Parathyroid adenoma (tissue), 2 donors: Measurements from ENCODE around the gene IDH3A.
"Not testable (repeated sequence)": the region's sequence is repeated elsewhere in the genome, so short reads cannot be mapped to it uniquely, and the experiment has no call there.

Experiments used
- H2AFZ ChIP-seq: fragments of 300-600 bp; sonication (generic); one replicate; pipeline ENCODE4 v1.7.0; 2017; ENCODE audit warnings: antibody characterized with exemption, mild to moderate bottlenecking
- H3K27ac ChIP-seq: fragments of 300-600 bp; sonication (generic); one replicate; pipeline ENCODE4 v1.7.0; 2017
- H3K27me3 ChIP-seq: fragments of 300-600 bp; sonication (generic); one replicate; pipeline ENCODE4 v1.7.0; 2017; ENCODE audit warnings: low read length; ENCODE audit not compliant: control insufficient read depth, insufficient read depth
- H3K36me3 ChIP-seq: fragments of 300-600 bp; sonication (generic); one replicate; pipeline ENCODE4 v1.7.0; 2017; ENCODE audit warnings: low read length; ENCODE audit not compliant: control insufficient read depth, insufficient read depth
- H3K4me1 ChIP-seq: fragments of 300-600 bp; sonication (generic); one replicate; pipeline ENCODE4 v1.7.0; 2017; ENCODE audit warnings: control low read depth
- H3K4me2 ChIP-seq: fragments of 300-600 bp; sonication (generic); one replicate; pipeline ENCODE4 v1.7.0; 2017; ENCODE audit warnings: low read length
- H3K4me3 ChIP-seq: fragments of 300-600 bp; sonication (generic); one replicate; pipeline ENCODE4 v1.7.0; 2017; ENCODE audit warnings: low read depth, low read length
- H3K79me2 ChIP-seq: fragments of 300-600 bp; sonication (generic); one replicate; pipeline ENCODE4 v1.7.0; 2017; ENCODE audit warnings: control low read depth
- H3K9ac ChIP-seq: fragments of 300-600 bp; sonication (generic); one replicate; pipeline ENCODE4 v1.7.0; 2017; ENCODE audit warnings: mild to moderate bottlenecking
- H3K9me3 ChIP-seq: fragments of 300-600 bp; sonication (generic); one replicate; pipeline ENCODE4 v1.7.0; 2017; ENCODE audit warnings: low read length; ENCODE audit not compliant: control insufficient read depth
- CTCF ChIP-seq: fragments of 300-600 bp; sonication (generic); IDR thresholded peaks from one replicate; pipeline ENCODE4 v1.7.0; 2017; ENCODE audit warnings: antibody characterized with exemption, mild to moderate bottlenecking
- donor health status: primary hyperparathyroidism.

IDH3A gene

GRCh38 chr15:78149805-78150751 is 916 bp downstream of the IDH3A start:
- Histone ChIP-seq H3K9ac (no peak overlapping the region), H3K27ac (peak overlapping the region; percentile 75), H2AFZ (peak overlapping the region; percentile 71), H3K9me3 (no peaks in the 10 kb centered on the region), H3K27me3 (no peaks in the 10 kb centered on the region), H3K36me3 (no peaks in the 10 kb centered on the region), H3K4me2 (peak overlapping the region; percentile 98), H3K79me2 (peaks cover 12% of the 10 kb centered on the region), H3K4me1 (no peaks in the 10 kb centered on the region), H3K4me3 (peak overlapping the region; percentile 66)
- no peak for TF ChIP-seq CTCF

- not testable (repeated sequence) for H2AFZ ChIP-seq, H3K4me1 ChIP-seq, H3K27me3 ChIP-seq, H3K36me3 ChIP-seq, H3K9me3 ChIP-seq, H3K9ac ChIP-seq, H3K27ac ChIP-seq
- H3K4me2 ChIP-seq = peak overlapping the region; percentile 98
- H3K79me2 ChIP-seq = peaks cover 12% of the 10 kb centered on the region
- H3K4me3 ChIP-seq = peak overlapping the region; percentile 66
These were observed 1.9 kb downstream of the IDH3A start for GRCh38 chr15:78151075-78151474.

- Histone ChIP-seq H3K9me3 (no peaks in the 10 kb centered on the region), H3K79me2 (peaks cover 12% of the 10 kb centered on the region), H3K4me2 (no peak overlapping the region), H2AFZ (no peak overlapping the region), H3K27me3 (no peaks in the 10 kb centered on the region), H3K27ac (no peak overlapping the region), H3K36me3 (no peaks in the 10 kb centered on the region), H3K4me3 (no peak overlapping the region), H3K9ac (no peak overlapping the region), H3K4me1 (no peaks in the 10 kb centered on the region)
- no peak for TF ChIP-seq CTCF
These were observed 5.8 kb downstream of the IDH3A start for GRCh38 chr15:78154955-78155354.

- TF ChIP-seq CTCF = no peak
- no peaks in the 10 kb centered on the region for H3K4me1 ChIP-seq
- H3K4me3 ChIP-seq = no peak overlapping the region
- no peak overlapping the region for H3K9ac ChIP-seq
- H3K4me2 ChIP-seq = no peak overlapping the region
- no peaks in the 10 kb centered on the region for H3K9me3 ChIP-seq
- no peaks in the 10 kb centered on the region for H3K27me3 ChIP-seq
- peaks cover 12% of the 10 kb centered on the region for H3K79me2 ChIP-seq
- no peaks in the 10 kb centered on the region for H3K36me3 ChIP-seq
- H3K27ac ChIP-seq = no peak overlapping the region
- H2AFZ ChIP-seq = no peak overlapping the region
These were observed 6.3 kb downstream of the IDH3A start for GRCh38 chr15:78155355-78155939.

- Histone ChIP-seq H3K4me3 (no peak overlapping the region), H3K4me2 (no peak overlapping the region), H3K9me3 (no peaks in the 10 kb centered on the region), H3K9ac (no peak overlapping the region), H2AFZ (no peak overlapping the region), H3K27me3 (no peaks in the 10 kb centered on the region), H3K36me3 (no peaks in the 10 kb centered on the region), H3K79me2 (peaks cover 7% of the 10 kb centered on the region), H3K4me1 (no peaks in the 10 kb centered on the region), H3K27ac (no peak overlapping the region)
- TF ChIP-seq CTCF = no peak
These were observed 7.5 kb downstream of the IDH3A start for GRCh38 chr15:78156653-78157052.
